Pancreas (tissue), 10 donors: ENCODE measurements around the gene GPATCH4. TPM values are rescaled to one million over a fixed set of nuclear protein-coding genes. Genes with fewer than 3 reads are reported as not detected.

ENCODE experiments used
- ATAC-seq, 4 donors: fragments of 200-7000 bp; cut with Tn5 transposase; one replicate each; pipeline versions ENCODE4 v1.8.0 to v1.9.1; 2020; ENCODE audit warnings: mild to moderate bottlenecking in 4 of 4, moderate library complexity in 4 of 4
- DNase-seq, 6 donors: peaks; one replicate each; pipeline ENCODE4 v3.0.0-alpha.2; 2020
- FAIRE-seq: peaks from 2 replicates; lab custom pipeline; 2012; peaks lifted over from hg19 to GRCh38; lab: Jason Lieb, UNC
- H3K27ac ChIP-seq, 4 donors: fragments of 200-600 bp; sonication (generic); 1 replicate in 3 of 4; 2 replicates in 1 of 4; pipeline versions ENCODE4 v1.5.0 to v1.8.0; 2020
- H3K27me3 ChIP-seq, 4 donors: fragments of 200-600 bp; one replicate each; pipeline ENCODE4 v1.8.0; 2021
- H3K36me3 ChIP-seq, 3 donors: fragments of 200-600 bp; sonication (generic) in 1 of 3; one replicate each; pipeline versions ENCODE4 v1.5.0 to v1.8.0; 2020 to 2021
- H3K4me1 ChIP-seq, 3 donors: fragments of 200-600 bp; one replicate each; pipeline ENCODE4 v1.8.0; 2021
- H3K4me3 ChIP-seq, 4 donors: fragments of 200-600 bp; sonication (generic) in 2 of 4; one replicate each; pipeline versions ENCODE4 v1.5.0 to v1.8.0; 2020 to 2021
- H3K9me3 ChIP-seq, 4 donors: fragments of 200-600 bp; one replicate each; pipeline ENCODE4 v1.8.0; 2021
- CTCF ChIP-seq, 4 donors: fragments of 200-600 bp; sonication (generic) in 3 of 4; IDR thresholded peaks; one replicate each; pipeline versions ENCODE4 v1.5.0 to v1.8.0; 2021; ENCODE audit warnings: antibody characterized with exemption in 4 of 4
- WGBS, 2 donors: extraction: QIAGEN DNeasy Blood & Tissue Kit; methylation state at CpG; one replicate each; pipeline ENCODE4 v1.1.7; 2013; 5-methylcytosine and 5-hydroxymethylcytosine counted together
- intact Hi-C, 3 donors: fragments of 100-400 bp; cut with DNase I; formaldehyde crosslinking; loops; one replicate each; pipeline versions ENCODE4 v1.11.1 to v1.14.2; 2022
- polyA plus RNA-seq, 2 donors: library from polyadenylated mRNA; stranded (reverse); fragments of 200-250 nt; gene quantifications; one replicate each; pipeline ENCODE4 v1.2.3, GENCODE V29; 2013
- total RNA-seq, 6 donors: library from RNA; stranded (reverse); fragmentation: NEBNext Ultra II Directional in 4 of 6; extraction: Animal tissue kit (Norgen Biotek cat#: 25700) in 4 of 6; gene quantifications; one replicate each; pipeline versions ENCODE4 v1.2.1 to v1.2.4, GENCODE V29; 2021 to 2023
- donor health status: healthy with polysubstance abuse.
- donor health status: DM: no; HTN: no; CAD: no; lungs with moderate emphysema.
- donor health status: DM: no; HTN: no; CAD: no.
- donor health status: control.
- donor health status: control.
- donor health status: Bipolar disorder and iron deficiency.
- donor health status: DM: yes; HTN: yes; CAD: no.
- donor health status: DM: no; HTN: no; CAD: no.
- donor health status: DM: no; HTN: no; CAD: no.
- donor health status: DM: yes; HTN: yes; CAD: no.

Gene GPATCH4
- total and polyA plus RNA-seq, 8 donors: 6.4 to 16.9 (median 13.2) TPM

GRCh38 chr1:156586892-156587477 is 14.3 kb downstream of the GPATCH4 start:
- ATAC-seq (no peak), FAIRE-seq (no peak), DNase-seq (no peak)
- Histone ChIP-seq H3K9me3 (no peaks in the 10 kb centered on the region), H3K27ac (no peak overlapping the region), H3K4me1 (peaks cover 0 to 5% (median 0%) of the 10 kb centered on the region in 3 donors), H3K36me3 (no peaks in the 10 kb centered on the region), H3K27me3 (no peaks in the 10 kb centered on the region), H3K4me3 (no peak overlapping the region)
- WGBS, 2 donors: 78 to 87% methylated on average over 3 of the region's 3 CpGs
- no peak for TF ChIP-seq CTCF (IDR thresholded peaks at IDR 0.05)
- intact Hi-C loops: no loop called here

- ATAC-seq: no peak
- 54 to 66% methylated on average over 4 of the region's 4 CpGs for WGBS, 2 donors
- intact Hi-C loops: no loop called here
These were observed 15.0 kb downstream of the GPATCH4 start for GRCh38 chr1:156586323-156586722.

GRCh38 chr1:156584813-156585212 is 16.5 kb downstream of the GPATCH4 start:
- Histone ChIP-seq H3K27ac (no peak overlapping the region), H3K9me3 (no peaks in the 10 kb centered on the region), H3K27me3 (no peaks in the 10 kb centered on the region), H3K36me3 (no peaks in the 10 kb centered on the region), H3K4me1 (no peaks in the 10 kb centered on the region), H3K4me3 (no peak overlapping the region)
- ATAC-seq: peak in 3 of 4 donors; percentile 25 to 40 (median 36)
- peak in 1 of 6 donors; percentile 43 for DNase-seq
- no peak for FAIRE-seq
- intact Hi-C loops: no loop called here
- TF ChIP-seq CTCF (IDR thresholded peaks at IDR 0.05): no peak
- WGBS, 2 donors: 28 to 32% methylated on average over 11 of the region's 11 CpGs

More at GRCh38 chr1:156586323-156586722, 15.0 kb downstream of the GPATCH4 start:
- Histone ChIP-seq H3K4me1 (peaks cover 0 to 5% (median 0%) of the 10 kb centered on the region in 3 donors), H3K9me3 (no peaks in the 10 kb centered on the region), H3K27ac (no peak overlapping the region), H3K36me3 (no peaks in the 10 kb centered on the region), H3K27me3 (no peaks in the 10 kb centered on the region), H3K4me3 (no peak overlapping the region)
- TF ChIP-seq CTCF (IDR thresholded peaks at IDR 0.05): no peak
- FAIRE-seq: no peak
- peak in 1 of 6 donors; percentile 20 for DNase-seq

- H3K27ac ChIP-seq: no peak overlapping the region
- no peaks in the 10 kb centered on the region for H3K27me3 ChIP-seq
- H3K4me3 ChIP-seq: no peak overlapping the region
- TF ChIP-seq CTCF (IDR thresholded peaks at IDR 0.05): peak; percentile 87 to 95 (median 88)
- H3K36me3 ChIP-seq: no peaks in the 10 kb centered on the region
- DNase-seq (peak in 5 of 6 donors; percentile 54 to 77 (median 64)), ATAC-seq (peak; percentile 74 to 94 (median 86)), FAIRE-seq (no peak)
- 52 to 53% methylated on average over 20 of the region's 20 CpGs for WGBS, 2 donors
- no peaks in the 10 kb centered on the region for H3K9me3 ChIP-seq
- intact Hi-C loops: no loop called here
- no peaks in the 10 kb centered on the region for H3K4me1 ChIP-seq
These were observed 17.3 kb downstream of the GPATCH4 start for GRCh38 chr1:156583821-156584622.
